Islet of Langerhans (tissue), 1 donor: ENCODE results near the gene RBM24.

Experiments used
- FAIRE-seq: peaks from one replicate; lab custom pipeline; 2011; peaks lifted over from hg19 to GRCh38; lab: Jason Lieb, UNC

Gene RBM24

DNA sequence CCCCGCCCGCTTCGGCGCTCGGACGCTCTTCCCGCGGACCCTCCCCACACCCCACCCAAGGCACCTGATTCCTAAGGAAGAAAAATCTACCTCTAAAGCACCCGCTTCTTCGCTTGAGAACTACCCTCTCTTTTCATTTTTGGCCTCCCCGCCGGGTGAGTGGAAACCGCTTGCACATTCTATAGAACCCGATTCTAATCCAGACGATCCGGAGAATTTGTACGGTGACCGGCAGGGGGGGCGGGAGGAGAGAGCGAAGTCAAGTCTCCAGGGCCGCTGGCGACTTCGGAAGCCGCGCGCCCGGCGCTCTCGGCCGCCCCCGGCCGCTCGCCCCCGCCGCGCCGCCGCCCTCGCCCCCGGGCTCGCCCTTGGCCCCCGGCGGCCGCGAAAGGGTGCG is at the start of gene RBM24:
RBM24 (plus strand) TSS at position 262 of the 397 bp plus-strand sequence. CDS start 221 bp downstream, outside the sequence.
- no peak for FAIRE-seq

DNA sequence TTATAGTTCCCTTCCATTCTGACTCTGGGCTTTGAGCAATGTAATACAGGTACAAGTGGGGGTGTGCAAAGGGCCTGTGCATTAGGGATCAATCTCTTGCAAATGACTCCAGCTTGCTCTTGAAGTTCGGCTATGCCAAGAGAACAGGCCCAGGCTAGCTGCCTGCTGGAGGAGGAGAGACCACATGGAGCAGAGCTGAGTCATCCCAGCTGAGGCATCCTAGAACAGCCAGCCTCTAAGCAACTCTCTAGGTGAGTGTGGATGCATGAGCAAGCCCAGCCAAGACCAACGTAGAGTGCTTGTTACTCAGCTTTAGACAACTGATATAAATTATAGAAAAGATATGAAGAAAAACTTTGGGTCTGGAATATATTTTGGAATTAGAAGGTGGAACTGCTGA is 47.6 kb upstream of the RBM24 start:
- no peak for FAIRE-seq

DNA sequence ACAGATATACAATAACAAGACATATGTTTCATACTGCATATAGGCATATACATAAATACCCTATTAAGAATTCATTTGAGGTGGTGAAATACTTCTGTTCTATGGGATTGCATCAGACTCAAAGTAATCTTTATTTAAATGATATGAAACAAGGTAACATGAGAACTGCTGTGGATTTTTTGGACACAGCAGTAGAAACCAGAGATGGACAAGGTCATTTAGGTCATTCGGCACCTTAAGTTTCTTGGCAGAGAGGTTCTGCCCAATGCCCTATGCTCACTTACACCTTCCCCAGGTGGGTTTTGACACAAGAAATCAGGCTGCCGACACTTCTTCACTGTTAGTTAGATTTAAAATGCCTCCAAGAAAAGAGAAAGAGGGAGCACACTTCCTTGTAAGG is 43.9 kb upstream of the RBM24 start:
- FAIRE-seq: no peak

DNA sequence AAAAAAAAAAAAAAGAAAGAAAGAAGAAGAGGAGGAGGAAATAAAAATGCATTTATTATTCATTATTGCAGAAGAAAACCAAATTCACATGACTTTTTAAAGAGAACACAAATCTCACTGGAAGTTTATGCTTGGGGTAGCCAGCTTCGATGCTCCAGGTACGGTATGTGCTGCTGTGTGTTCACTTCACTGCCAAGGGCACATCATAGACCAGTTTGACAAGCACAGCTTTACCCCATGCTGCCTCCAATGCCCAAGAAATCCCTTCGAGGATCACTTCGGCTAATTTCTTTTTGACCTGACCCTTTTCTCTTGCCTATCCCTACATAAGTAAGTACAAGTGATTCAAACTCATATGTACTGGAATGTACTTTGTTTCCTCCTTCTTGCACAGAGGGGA is 41.9 kb upstream of the RBM24 start:
- FAIRE-seq: no peak

DNA sequence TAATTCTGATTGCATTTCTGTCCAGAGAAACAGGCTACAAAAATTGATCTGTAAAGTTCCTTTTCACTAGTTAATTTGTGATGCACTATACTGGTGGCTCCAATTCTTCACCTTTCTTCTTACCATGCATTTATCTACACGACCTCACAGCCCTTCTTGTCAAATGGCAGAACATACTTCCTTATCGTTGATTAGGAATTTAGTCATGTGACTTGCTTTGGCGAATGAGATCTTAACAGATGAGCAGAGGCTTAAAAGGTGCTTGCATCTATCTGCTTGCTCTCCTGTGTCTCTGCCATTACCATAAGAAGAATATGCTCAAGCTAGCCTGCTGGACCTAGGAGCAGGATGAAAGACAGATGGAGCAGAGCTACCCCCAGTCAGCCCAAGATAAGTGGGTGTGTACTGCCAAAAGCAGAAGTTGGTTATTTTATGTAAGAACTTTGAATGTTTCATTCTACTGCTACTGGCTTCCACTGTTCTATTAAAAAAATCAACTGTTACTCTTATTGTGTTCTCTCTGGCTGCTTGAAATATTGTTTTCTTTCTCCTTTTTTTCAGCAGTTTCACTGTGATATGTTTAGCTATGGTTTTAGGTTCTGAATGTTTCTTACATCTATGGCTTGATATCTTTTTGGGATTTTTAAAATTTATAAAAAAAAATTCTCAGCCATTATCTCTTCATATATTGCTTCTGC is 40.2 kb upstream of the RBM24 start:
- no peak for FAIRE-seq

DNA sequence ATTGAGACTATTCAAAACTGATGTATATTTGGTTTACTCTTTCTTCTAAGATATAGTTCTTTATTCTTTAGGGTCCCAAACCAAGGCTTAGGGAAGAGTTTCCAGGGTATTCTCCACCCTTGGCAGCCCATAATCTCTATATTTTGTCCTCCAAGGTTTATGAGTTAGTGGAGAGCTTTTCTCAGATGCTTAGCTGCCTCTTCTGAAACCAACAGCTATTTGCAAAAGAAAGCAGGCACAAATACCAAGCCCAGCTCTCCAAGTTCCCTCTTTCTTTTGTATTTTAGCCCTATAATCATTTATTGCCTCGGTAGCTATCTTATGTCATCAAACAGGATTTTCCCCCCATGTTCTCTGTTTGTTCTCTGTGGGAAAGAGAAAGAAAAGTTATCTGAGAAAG is 39.1 kb upstream of the RBM24 start:
- no peak for FAIRE-seq

DNA sequence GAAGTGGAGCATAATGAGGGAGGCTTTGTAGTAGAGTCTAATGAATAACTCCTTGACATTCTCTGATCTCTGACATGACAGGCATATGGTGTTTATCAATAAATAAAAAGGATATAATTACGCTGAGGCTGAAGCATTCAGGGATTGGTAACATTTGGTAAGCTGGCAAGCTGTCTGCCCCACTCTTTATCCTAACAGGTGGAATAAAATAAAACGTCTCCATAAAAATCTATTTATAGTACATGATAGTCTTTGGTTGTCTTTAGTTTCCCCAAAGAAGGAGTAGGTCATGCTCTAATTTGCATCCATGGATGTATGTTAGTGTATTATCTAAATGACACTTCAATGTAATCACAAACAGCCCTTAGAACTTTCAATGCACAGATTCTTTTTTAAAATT is 30.9 kb upstream of the RBM24 start:
- FAIRE-seq: no peak

DNA sequence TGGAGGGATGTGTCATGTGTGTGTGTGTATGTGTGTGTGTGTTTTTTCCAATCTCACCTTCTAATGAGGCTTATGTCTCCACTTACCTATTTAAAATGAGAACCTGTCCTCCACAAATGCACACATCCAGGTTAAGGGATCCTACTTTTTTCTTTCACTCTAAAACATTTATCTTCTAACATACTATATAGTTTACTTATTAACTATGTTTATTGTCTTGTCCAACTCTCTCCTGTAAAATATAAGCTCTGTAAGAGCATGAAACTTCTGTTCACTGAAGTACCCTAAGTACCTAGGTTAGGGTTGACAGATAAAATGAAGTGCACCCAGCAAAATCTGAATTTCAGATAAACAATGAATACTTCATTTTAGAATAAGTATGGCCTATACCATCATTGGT is 29.2 kb upstream of the RBM24 start:
- no peak for FAIRE-seq

DNA sequence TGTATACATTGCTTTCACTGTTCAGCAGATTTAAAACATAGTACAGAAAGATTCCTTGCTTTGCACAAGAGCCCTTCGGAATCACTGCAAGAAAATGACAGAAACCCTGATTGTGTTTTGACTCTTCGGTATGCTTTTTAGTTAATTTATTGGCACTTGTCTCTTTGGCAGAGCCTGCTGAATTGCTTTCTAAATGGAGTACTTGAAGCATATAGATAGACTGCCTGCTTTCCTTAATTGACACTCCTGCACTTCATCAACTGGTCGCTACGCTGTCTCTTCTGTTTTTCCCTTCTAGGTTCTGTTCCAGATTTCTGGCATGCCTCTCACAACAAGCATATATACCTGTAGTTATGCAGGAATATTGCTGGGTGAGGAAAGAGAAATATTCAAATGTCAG is 22.4 kb upstream of the RBM24 start:
- FAIRE-seq: no peak

DNA sequence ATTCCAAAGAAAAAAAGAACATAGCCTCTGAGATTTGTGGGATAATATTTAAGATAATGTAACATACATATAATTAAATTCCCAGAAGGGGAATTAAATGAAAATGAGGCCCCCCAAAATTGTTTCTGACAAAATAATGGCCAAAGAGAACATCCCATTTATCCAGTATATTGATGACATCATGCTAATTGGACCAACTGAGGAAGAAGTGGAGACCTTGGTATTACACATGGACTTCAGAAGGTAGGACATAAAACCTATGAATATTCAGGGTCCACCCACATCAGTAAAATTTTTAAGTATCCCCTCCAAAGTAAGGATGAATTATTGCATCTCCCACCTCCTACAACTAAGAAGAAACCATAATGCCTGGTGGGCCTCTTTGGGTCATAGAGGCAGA is 15.6 kb upstream of the RBM24 start:
- no peak for FAIRE-seq

DNA sequence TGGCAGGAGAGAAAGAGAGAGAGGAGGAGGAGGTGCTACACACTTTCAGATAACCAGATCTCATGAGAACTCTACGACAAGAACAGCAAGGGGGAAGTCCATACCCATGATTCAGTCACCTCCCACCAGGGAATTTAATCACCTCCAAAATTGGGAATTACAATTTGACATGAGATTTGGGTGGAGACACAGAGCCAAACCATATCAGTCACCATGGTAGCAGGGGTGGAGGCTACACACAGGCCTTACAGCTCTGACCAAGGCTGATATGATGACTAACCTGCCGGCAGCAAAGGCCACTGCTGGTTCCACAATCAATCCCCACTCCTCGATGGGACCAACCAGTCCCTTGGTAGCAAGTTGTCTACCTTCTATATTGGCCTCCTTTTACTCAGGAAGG is 13.6 kb upstream of the RBM24 start:
- no peak for FAIRE-seq

DNA sequence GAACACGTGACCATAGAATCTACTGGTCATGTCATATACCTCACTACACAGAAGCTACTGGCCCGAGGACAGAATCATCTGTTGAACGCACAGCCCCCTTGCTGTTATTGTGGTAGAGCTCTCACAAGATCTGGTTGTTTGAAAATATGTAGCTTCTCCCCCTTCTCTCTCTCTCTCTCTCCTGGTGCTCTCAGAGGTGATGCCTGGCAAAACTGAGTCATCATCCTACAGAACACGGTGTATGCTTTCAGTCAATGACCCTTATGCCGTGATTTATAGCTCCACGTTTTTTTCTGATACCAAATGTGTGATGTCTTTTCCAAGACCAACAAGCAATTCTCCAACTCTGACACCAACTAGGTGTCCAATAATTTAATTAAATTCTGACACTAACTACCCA is 13.0 kb upstream of the RBM24 start:
- no peak for FAIRE-seq

DNA sequence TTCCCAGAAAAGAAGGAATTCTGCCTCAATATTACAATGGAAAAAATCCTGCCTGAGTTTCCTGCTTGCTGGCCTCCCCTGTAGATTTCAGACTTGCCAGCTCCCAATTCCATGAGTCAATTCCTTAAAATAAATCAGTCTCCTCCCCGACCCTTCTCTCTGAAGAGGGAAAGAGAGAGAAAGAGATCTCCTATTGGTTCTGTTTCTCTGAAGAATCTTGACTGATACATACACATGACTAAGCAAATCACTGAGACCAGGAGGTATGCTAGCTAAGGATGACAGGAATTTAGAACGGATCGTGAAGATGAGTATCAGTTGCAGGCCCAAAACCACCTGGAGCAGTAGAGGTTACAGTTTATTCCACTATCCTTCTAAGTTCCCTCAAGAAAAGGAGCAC is 11.3 kb upstream of the RBM24 start:
- FAIRE-seq: no peak

DNA sequence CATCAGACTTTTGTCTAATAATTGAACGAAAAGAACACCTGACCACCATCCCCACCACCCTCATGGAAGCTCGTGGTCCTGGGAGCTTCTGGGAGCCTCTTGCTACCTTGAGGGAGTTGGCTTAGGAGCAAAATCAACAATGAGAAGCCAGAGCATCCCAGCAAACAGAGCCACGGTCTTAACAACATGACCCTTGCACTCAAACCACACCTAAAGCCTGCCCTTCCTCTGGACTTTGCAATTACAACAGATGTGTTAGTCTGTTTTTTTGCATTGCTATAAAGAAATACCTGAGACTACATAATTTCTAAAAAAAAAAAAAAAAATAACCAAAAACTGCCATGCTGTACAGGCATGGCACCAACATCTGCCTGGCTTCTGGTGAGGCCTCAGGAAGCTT is 9.5 kb upstream of the RBM24 start:
- FAIRE-seq: no peak

DNA sequence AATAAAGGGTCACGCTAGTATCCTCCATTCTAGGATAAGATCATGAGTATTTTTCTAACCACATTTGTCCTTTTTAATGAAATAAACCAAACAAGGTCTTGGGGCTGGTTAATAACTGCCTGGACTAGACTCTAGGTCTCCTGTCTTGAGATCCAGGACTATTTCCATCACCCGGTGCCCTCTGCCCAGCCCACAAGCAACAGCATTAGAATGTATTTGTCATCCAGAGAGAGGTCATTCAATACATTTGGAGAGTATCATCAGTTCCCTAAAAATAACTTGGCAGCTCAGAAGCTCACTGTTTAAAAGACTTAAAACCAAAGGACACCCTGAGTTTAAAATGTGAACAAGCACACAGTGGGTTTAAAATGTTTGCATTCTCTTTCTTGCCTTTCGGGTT is 4.4 kb upstream of the RBM24 start:
- FAIRE-seq: no peak

DNA sequence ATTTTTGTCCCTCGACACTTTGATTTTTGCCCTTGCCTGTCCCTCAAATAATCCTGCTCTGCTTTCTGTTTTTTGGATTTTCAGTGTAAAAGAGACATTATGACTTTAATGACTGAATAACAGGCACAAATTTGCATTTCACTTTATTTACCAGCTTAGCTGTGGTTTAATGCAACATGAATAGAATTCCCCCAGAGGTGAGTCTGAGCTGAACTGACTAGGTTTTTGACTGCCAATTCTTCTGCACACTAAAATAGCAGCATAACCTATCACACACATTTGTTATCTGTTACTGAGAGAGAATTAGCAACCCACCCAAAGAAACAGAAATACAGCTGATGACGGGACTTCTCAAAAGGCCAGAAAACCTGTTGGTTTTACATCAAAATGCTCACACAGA is 3.9 kb upstream of the RBM24 start:
- no peak for FAIRE-seq

DNA sequence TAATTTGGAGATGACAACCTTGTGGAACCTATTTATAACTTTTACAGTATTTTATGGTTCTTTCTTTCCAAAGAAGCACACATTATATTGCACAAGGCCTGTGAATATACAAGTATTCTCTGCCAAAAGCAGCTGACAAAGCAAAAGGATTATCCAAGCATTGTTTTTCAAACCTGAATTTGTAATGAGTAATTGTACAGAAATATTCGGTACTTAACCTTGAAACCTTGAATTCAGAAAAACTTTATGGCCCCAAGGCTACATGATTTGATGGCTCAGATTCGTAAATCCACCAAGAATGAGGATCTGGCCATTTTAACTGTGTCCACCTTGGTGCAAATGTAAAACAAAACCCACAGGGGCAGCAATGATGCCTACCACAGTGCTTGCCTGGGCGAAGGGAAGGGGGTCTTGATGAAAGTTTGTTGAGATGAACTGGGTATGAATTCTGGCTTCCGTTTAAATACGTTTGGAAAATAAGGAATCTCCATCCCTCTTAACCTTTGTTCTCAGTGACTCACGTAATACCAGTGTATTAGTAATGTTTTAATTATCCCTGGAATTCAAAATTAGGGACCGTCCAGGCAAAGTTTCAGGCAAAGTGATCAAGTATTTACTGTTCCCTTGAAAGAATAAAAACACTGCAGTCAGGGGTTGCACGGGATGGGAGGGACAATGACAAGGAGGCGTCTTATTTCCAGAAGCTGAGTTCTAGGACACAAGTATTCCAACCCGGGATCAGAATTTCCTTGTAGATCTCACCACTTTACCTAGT is 2.7 kb upstream of the RBM24 start:
- no peak for FAIRE-seq

DNA sequence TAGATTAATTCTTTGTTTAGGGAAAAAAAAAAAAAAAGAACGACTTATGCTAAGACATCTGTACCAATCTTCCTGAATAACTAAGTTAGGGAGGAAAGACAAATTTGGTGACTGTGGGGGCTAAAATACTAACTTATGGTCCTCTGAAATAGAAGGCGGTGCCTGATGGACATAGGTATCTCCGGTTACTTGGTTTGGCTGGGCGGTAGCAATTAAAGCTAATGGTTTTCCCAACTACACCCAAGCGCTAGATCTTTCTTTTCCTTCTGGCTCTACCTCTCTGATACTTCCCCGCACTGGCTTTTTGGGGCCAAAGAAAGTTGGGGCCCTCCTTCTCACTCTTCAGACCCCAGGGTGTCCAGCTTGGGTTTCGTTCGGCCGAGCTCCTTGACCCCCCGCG is 1.0 kb upstream of the RBM24 start:
- FAIRE-seq: no peak

DNA sequence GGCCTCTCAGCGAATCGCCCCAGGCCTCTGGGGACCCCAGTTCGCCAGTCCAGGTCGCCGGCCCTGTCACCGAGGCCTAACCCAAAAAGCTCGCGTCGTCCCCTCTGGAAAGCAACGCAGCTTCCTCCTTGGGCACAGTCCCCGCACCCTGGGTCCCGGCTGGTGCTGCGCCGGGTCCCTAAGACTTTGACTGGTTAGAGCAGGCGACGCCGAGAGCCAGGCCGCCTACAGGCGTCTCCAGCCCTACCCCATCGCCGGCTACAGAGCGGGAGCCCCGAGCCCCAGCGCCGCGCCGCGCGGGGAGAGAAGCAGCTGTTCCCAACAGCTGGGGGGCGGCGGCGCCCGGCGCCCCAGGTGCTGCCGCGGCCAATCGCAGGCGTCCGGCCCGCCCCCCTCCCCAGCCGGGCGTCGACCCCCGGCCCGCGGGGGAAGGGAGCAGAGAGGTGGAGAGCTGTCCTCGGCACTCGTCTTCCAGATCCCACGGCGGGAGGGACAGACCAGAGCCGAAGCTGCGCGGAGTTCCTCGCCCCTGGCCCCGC is 540 bp upstream of the RBM24 start:
- FAIRE-seq: no peak

DNA sequence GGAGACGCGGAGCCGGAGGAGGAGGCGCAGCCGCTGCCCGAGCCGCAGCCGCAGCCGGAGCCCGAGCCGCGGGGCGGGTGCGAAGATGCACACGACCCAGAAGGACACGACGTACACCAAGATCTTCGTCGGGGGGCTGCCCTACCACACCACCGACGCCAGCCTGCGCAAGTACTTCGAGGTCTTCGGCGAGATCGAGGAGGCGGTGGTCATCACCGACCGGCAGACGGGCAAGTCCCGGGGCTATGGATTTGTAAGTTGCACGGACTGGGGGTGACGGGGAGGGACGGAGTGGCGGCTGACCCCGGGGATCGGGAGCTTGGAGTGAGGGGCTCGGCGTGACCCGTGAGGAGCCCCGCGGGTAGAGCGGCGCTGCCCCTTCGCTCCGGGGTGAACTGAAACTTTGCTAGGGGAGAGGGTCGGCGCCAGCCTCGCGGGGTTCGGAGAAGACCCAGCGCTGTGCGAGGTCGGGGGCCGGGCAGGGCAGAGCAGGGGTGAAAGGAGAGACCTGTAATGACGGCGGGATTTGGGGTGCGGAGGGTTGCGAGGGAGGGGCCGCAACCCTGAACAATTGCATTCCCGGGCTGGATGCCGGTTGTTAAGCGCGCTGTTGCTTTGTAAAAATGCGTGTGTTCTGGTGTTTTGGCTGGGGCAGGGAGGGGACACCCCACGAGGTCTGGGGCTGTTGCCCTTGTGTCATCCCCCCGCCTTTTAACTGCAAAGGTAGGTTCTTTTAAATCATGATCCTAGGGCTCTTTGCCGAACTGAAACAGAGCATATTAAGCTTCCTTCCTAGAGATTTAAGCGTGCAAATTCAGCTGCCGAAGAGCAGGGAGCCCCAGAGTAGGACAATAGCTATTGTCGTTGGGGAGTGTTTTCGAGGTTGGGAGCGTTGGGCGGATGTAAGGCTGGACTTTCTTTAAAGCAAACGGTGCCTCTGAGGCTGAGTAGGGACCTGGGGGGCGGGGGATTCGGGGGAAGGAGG is 628 bp downstream of the RBM24 start:
- FAIRE-seq: no peak

DNA sequence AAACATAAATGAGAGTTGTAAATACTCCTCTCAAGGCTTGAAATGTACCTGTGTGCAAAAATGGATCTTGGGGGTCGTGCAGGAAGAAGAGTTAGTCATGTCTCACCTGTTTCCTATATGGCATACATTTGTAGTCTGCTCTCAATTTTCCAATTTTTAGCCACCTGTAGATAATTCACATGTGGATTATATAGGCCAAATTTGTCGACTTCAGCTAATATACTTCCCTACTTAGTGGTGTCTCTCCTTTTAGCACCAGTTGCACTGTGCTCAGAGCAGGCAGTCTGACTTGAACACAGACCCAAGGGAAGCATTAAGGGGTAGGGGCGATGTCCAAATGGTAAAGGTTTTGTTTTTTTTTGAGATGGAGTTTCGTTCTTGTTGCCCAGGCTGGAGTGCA is 1.9 kb downstream of the RBM24 start:
- FAIRE-seq: no peak

DNA sequence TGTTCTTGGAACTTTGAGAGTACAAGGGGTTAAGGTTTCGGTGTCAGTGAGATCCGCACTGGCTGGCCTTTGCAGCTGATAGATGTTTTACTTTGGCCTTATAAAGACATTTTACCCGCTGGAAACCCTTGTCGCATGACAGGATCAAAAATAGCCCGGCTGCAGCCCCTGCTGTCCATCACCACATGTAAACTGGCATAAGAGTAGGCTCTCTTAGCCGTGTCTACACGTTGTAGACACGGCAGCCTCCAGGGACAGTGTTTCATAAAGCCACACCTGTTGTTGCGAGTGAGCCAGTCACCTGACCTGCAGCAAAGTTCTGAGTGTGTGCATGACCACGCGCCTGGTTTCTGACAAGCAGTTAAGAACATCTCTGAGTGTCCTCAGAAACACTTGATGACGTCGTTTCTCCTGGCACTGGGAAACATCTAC is 8.5 kb downstream of the RBM24 start:
- no peak for FAIRE-seq

DNA sequence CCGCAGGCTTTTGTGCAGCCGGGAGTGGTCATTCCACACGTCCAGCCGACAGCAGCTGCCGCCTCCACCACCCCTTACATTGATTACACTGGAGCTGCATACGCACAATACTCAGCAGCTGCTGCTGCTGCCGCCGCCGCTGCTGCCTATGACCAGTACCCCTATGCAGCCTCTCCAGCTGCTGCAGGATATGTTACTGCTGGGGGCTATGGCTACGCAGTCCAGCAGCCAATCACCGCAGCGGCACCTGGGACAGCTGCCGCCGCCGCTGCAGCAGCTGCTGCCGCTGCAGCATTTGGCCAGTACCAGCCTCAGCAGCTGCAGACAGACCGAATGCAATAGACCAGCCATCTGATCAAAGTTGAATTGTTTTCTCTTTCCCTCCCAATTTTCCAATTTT is 10.6 kb downstream of the RBM24 start:
- FAIRE-seq: no peak
